Endodermal cell (in vitro differentiated cells): ENCODE data around the gene PNPO. TPM values are rescaled to one million over a fixed set of nuclear protein-coding genes. Genes with fewer than 3 reads are reported as not detected.

Experiments used
- DNase-seq: peaks from one replicate; pipeline ENCODE4 v3.0.0-alpha.2; 2017
- H3K27ac ChIP-seq: 2 replicates; pipeline ENCODE4 v1.5.1; 2013; ENCODE audit warnings: mild to moderate bottlenecking, low read depth, low read length, moderate library complexity
- H3K27me3 ChIP-seq: 2 replicates; pipeline ENCODE4 v1.6.1; 2013; ENCODE audit warnings: mild to moderate bottlenecking, low read length, moderate library complexity; ENCODE audit not compliant: insufficient read depth, control insufficient read depth, poor library complexity, severe bottlenecking
- H3K36me3 ChIP-seq: 2 replicates; pipeline ENCODE4 v1.7.0; 2013; ENCODE audit warnings: mild to moderate bottlenecking, low read length, moderate library complexity; ENCODE audit not compliant: control insufficient read depth, insufficient read depth
- H3K4me1 ChIP-seq: one replicate; pipeline ENCODE4 v1.7.0; 2013; ENCODE audit warnings: low read length; ENCODE audit not compliant: control insufficient read depth, insufficient read depth
- H3K4me3 ChIP-seq: 2 replicates; pipeline ENCODE4 v1.5.1; 2013; ENCODE audit warnings: mild to moderate bottlenecking, low read length, moderate library complexity
- H3K9ac ChIP-seq: 2 replicates; pipeline ENCODE4 v1.6.1; 2013; ENCODE audit warnings: mild to moderate bottlenecking, low read length, moderate library complexity; ENCODE audit not compliant: poor library complexity, severe bottlenecking; ENCODE audit errors: extremely low read depth
- H3K9me3 ChIP-seq: 2 replicates; pipeline ENCODE4 v1.6.1; 2013; ENCODE audit warnings: mild to moderate bottlenecking, low read length, moderate library complexity; ENCODE audit not compliant: control insufficient read depth
- H3K27ac Mint-ChIP-seq: 2 replicates; pipeline ENCODE4 v1.8.0; 2020; ENCODE audit warnings: mixed read lengths
- H3K27me3 Mint-ChIP-seq: 2 replicates; pipeline ENCODE4 v1.8.0; 2021; ENCODE audit warnings: mild to moderate bottlenecking, mixed read lengths; ENCODE audit not compliant: insufficient read depth
- H3K36me3 Mint-ChIP-seq: 2 replicates; pipeline ENCODE4 v1.8.0; 2020; ENCODE audit warnings: low read depth, mixed read lengths
- H3K4me1 Mint-ChIP-seq: 2 replicates; pipeline ENCODE4 v1.8.0; 2020; ENCODE audit warnings: mixed read lengths
- H3K4me3 Mint-ChIP-seq: 2 replicates; pipeline ENCODE4 v1.8.0; 2020; ENCODE audit warnings: mild to moderate bottlenecking, moderate library complexity, mixed read lengths
- H3K9me3 Mint-ChIP-seq: 2 replicates; pipeline ENCODE4 v1.8.0; 2020; ENCODE audit warnings: mild to moderate bottlenecking, mixed read lengths
- CTCF ChIP-seq: fragments of 200-600 bp; sonication (generic); conservative IDR thresholded peaks from 2 replicates; pipeline ENCODE4 v1.5.0; 2021; ENCODE audit warnings: antibody characterized with exemption, mild to moderate bottlenecking
- WGBS, 2 experiments: methylation state at CpG; one replicate each; pipeline versions ENCODE4 v1.1.5 to v1.1.7; 2013; ENCODE audit warnings: missing lambda C conversion rate in 2 of 2, mixed read lengths in 1 of 2; ENCODE audit not compliant: insufficient coverage in 1 of 2, insufficient read length in 1 of 2; 5-methylcytosine and 5-hydroxymethylcytosine counted together
- total RNA-seq, 2 donors: library from RNA; stranded (reverse); fragmentation: NEBNext Ultra II Directional in 1 of 2; extraction: Animal tissue kit (Norgen Biotek cat#: 25700) in 1 of 2; gene quantifications; 2 replicates in 1 of 2; 3 replicates in 1 of 2; pipeline ENCODE4 v1.2.1, GENCODE V29; 2021

PNPO gene
- total RNA-seq, 2 donors from 2014 or later = 8.5 to 10.4 TPM

- Histone ChIP-seq H3K4me1 (no peaks in the 10 kb centered on the region), H3K4me3 (no peak overlapping the region), H3K27ac (no peak overlapping the region), H3K36me3 (peaks cover 9% of the 10 kb centered on the region), H3K9me3 (no peaks in the 10 kb centered on the region), H3K9ac (no peak overlapping the region), H3K27me3 (no peaks in the 10 kb centered on the region)
- H3K27ac Mint-ChIP-seq = no peak overlapping the region
- no peak for DNase-seq
- no peaks in the 10 kb centered on the region for H3K27me3 Mint-ChIP-seq
- 90 to 100% methylated on average over 1 to 3 of the region's 4 CpGs for WGBS, 2 experiments
- H3K36me3 Mint-ChIP-seq = no peaks in the 10 kb centered on the region
- H3K4me1 Mint-ChIP-seq = peaks cover 5% of the 10 kb centered on the region
- H3K9me3 Mint-ChIP-seq = no peaks in the 10 kb centered on the region
- H3K4me3 Mint-ChIP-seq = no peak overlapping the region
- TF ChIP-seq CTCF = no peak
These were observed 9.1 kb downstream of the PNPO start for GRCh38 chr17:47950448-47950847.

- Histone ChIP-seq H3K27ac (no peak overlapping the region), H3K4me1 (peaks cover 6% of the 10 kb centered on the region), H3K4me3 (no peak overlapping the region), H3K9ac (no peak overlapping the region), H3K27me3 (no peaks in the 10 kb centered on the region), H3K36me3 (peaks cover 3% of the 10 kb centered on the region), H3K9me3 (no peaks in the 10 kb centered on the region)
- Mint-ChIP-seq H3K27me3 (no peaks in the 10 kb centered on the region), H3K4me3 (no peak overlapping the region), H3K4me1 (peaks cover 8% of the 10 kb centered on the region), H3K9me3 (no peaks in the 10 kb centered on the region), H3K27ac (no peak overlapping the region), H3K36me3 (no peaks in the 10 kb centered on the region)
- no peak for TF ChIP-seq CTCF
- DNase-seq = peak; percentile 52
- WGBS, 2 experiments = 86 to 90% methylated on average over 8 to 12 of the region's 12 CpGs
These were observed 11.0 kb downstream of the PNPO start for GRCh38 chr17:47952171-47953021.

- H3K36me3 Mint-ChIP-seq = no peaks in the 10 kb centered on the region
- no peak overlapping the region for H3K4me3 Mint-ChIP-seq
- no peak for DNase-seq
- peak; percentile 57 for TF ChIP-seq CTCF
- Histone ChIP-seq H3K36me3 (no peaks in the 10 kb centered on the region), H3K4me1 (peaks cover 13% of the 10 kb centered on the region), H3K4me3 (no peak overlapping the region), H3K27me3 (no peaks in the 10 kb centered on the region), H3K27ac (no peak overlapping the region), H3K9ac (no peak overlapping the region), H3K9me3 (no peaks in the 10 kb centered on the region)
- H3K4me1 Mint-ChIP-seq = peaks cover 12% of the 10 kb centered on the region
- H3K9me3 Mint-ChIP-seq = no peaks in the 10 kb centered on the region
- peaks cover 11% of the 10 kb centered on the region for H3K27me3 Mint-ChIP-seq
- H3K27ac Mint-ChIP-seq = no peak overlapping the region
These were observed 12.5 kb downstream of the PNPO start for GRCh38 chr17:47953909-47954308.
